Psoas muscle (tissue), 8 donors: ENCODE measurements around the gene DHRS3. TPM values are rescaled to one million over a fixed set of nuclear protein-coding genes. Genes with fewer than 3 reads are reported as not detected.

Source experiments
- ATAC-seq, 4 donors: fragments of 200-7000 bp; cut with Tn5 transposase; one replicate each; pipeline ENCODE4 v1.9.1; 2020; ENCODE audit warnings: moderate library complexity in 3 of 4, mild to moderate bottlenecking in 2 of 4
- DNase-seq, 2 donors: peaks; one replicate each; pipeline ENCODE4 v3.0.0-alpha.2; 2020
- H3K27ac ChIP-seq: fragments of 200-600 bp; one replicate; pipeline ENCODE4 v1.8.0; 2022
- H3K27me3 ChIP-seq, 3 donors: fragments of 200-600 bp in 1 of 3; one replicate each; pipeline versions ENCODE4 v1.6.1 to v1.8.0; 2013 to 2022; ENCODE audit warnings: low read length in 2 of 3, mild to moderate bottlenecking in 2 of 3, moderate library complexity in 1 of 3; ENCODE audit not compliant: insufficient read depth in 3 of 3
- H3K36me3 ChIP-seq, 2 donors: fragments of 200-600 bp in 1 of 2; one replicate each; pipeline versions ENCODE4 v1.6.1 to v1.8.0; 2013 to 2022; ENCODE audit warnings: low read depth in 1 of 2, mild to moderate bottlenecking in 1 of 2, moderate library complexity in 1 of 2; ENCODE audit not compliant: insufficient read depth in 1 of 2
- H3K4me1 ChIP-seq: fragments of 200-600 bp; one replicate; pipeline ENCODE4 v1.8.0; 2022
- H3K4me3 ChIP-seq: fragments of 200-600 bp; one replicate; pipeline ENCODE4 v1.8.0; 2022; ENCODE audit warnings: mild to moderate bottlenecking
- H3K9me3 ChIP-seq: fragments of 200-600 bp; one replicate; pipeline ENCODE4 v1.8.0; 2022
- CTCF ChIP-seq: fragments of 200-600 bp; IDR thresholded peaks from one replicate; pipeline ENCODE4 v1.8.0; 2022; ENCODE audit warnings: antibody characterized with exemption
- WGBS, 3 donors: extraction: QIAGEN DNeasy Blood & Tissue Kit; methylation state at CpG; one replicate each; pipeline versions ENCODE4 v1.1.6 to v1.1.7; 2013; 5-methylcytosine and 5-hydroxymethylcytosine counted together
- intact Hi-C, 2 donors: fragments of 100-400 bp; cut with DNase I; formaldehyde crosslinking; loops; one replicate each; pipeline versions ENCODE4 v1.11.0 to v1.14.2; 2022
- polyA plus RNA-seq, 3 donors: library from polyadenylated mRNA; stranded (reverse); fragments of 200-250 nt; gene quantifications; one replicate each; pipeline ENCODE4 v1.2.3, GENCODE V29; 2013
- total RNA-seq, 4 donors: library from RNA; stranded (reverse); fragmentation: NEBNext Ultra II Directional in 2 of 4; extraction: Animal tissue kit (Norgen Biotek cat#: 25700) in 2 of 4; gene quantifications; one replicate each; pipeline versions ENCODE4 v1.2.1 to v1.2.4, GENCODE V29; 2021 to 2023
- donor health status: healthy with polysubstance abuse.
- donor health status: DM: no; HTN: no; CAD: no; lungs with moderate emphysema.
- donor health status: Bipolar disorder and iron deficiency.
- donor health status: healthy.
- donor health status: DM: yes; HTN: yes; CAD: no.
- donor health status: DM: no; HTN: no; CAD: no.
- donor health status: DM: no; HTN: no; CAD: no.
- donor health status: DM: yes; HTN: yes; CAD: no.

Gene DHRS3
- total and polyA plus RNA-seq, 7 donors: 21.7 to 78.7 (median 41.2) TPM

- no peak for TF ChIP-seq CTCF
- no peak for DNase-seq
- intact Hi-C loops: no loop called here
Measured at GRCh38 chr1:12537906-12538461, 80.0 kb downstream of the DHRS3 start.

GRCh38 chr1:12537294-12537693, 80.7 kb downstream of the DHRS3 start:
- Histone ChIP-seq H3K36me3 (no peaks in the 10 kb centered on the region), H3K27me3 (no peaks in the 10 kb centered on the region), H3K27ac (no peak overlapping the region), H3K4me3 (no peak overlapping the region), H3K9me3 (no peaks in the 10 kb centered on the region), H3K4me1 (peaks cover 21% of the 10 kb centered on the region)
- intact Hi-C loops: no loop called here
- ATAC-seq (no peak), DNase-seq (no peak)
- TF ChIP-seq CTCF: no peak
- WGBS, 3 donors: 94 to 97% (median 94%) methylated on average over 4 of the region's 4 CpGs

More at GRCh38 chr1:12537906-12538461, 80.0 kb downstream of the DHRS3 start:
- Histone ChIP-seq H3K4me1 (peaks cover 21% of the 10 kb centered on the region), H3K27ac (no peak overlapping the region), H3K27me3 (no peaks in the 10 kb centered on the region), H3K36me3 (no peaks in the 10 kb centered on the region), H3K9me3 (no peaks in the 10 kb centered on the region), H3K4me3 (no peak overlapping the region)
- ATAC-seq: no peak
- 89 to 91% (median 90%) methylated on average over 3 of the region's 3 CpGs for WGBS, 3 donors

GRCh38 chr1:12536023-12536639, 81.9 kb downstream of the DHRS3 start:
- intact Hi-C loops: no loop called here
- no peak for DNase-seq
- Histone ChIP-seq H3K27me3 (no peaks in the 10 kb centered on the region), H3K27ac (no peak overlapping the region), H3K9me3 (no peaks in the 10 kb centered on the region), H3K36me3 (no peaks in the 10 kb centered on the region), H3K4me1 (peaks cover 15% of the 10 kb centered on the region), H3K4me3 (no peak overlapping the region)
- 83 to 96% (median 89%) methylated on average over 1 of the region's 1 CpG for WGBS, 3 donors
- TF ChIP-seq CTCF: no peak
- no peak for ATAC-seq

GRCh38 chr1:12532405-12533315, 85.3 kb downstream of the DHRS3 start:
- Histone ChIP-seq H3K4me1 (peaks cover 11% of the 10 kb centered on the region), H3K27me3 (no peaks in the 10 kb centered on the region), H3K27ac (no peak overlapping the region), H3K4me3 (no peak overlapping the region), H3K9me3 (no peaks in the 10 kb centered on the region), H3K36me3 (no peaks in the 10 kb centered on the region)
- 89 to 95% (median 91%) methylated on average over 19 of the region's 19 CpGs for WGBS, 3 donors
- ATAC-seq (no peak), DNase-seq (no peak)
- intact Hi-C loops: no loop called here
- no peak for TF ChIP-seq CTCF
